GM18526 (cell line): ENCODE measurements around the gene SAMD4B.

Experiments
- POLR2A ChIP-seq: IDR thresholded peaks from 3 replicates; pipeline ENCODE4 v1.6.1; 2011; ENCODE audit not compliant: insufficient read length; ENCODE audit errors: extremely low read depth

The SAMD4B gene

GRCh38 chr19:39412867-39413271 lies 70.6 kb downstream of the SAMD4B start:
- no peak for TF ChIP-seq POLR2A

DNA sequence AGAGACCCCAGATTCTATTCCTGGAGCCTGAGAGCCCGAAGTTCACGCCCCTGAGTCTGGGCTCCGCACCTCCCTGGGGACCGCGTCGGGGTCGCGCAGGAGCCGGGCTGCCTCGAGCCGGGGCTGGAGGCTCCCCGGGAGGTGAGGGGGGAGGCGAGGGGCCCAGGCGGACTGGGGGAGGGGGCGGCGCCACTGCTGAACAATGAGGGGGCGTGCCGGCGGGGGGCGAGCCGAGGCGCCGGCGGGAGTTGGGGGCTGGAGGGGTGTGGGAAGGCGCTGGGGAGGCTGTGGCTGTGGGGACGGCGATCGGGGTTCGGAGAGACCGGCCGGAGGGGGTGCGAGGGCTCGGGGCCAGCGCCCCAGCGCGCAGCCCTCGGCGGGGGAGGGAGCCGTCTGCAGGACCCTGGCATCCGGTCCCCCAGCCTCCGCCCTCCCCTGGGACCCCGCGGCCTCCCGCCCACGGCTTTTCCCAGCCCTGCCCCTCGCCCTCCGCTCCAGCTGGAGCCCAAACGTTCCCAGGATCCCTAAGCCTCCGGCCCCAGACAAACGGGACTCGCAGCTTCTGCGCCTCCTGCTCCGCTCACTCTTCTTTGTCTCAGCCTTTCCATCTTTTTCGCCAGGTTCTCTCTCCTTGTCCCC lies 71.2 kb downstream of the SAMD4B start:
- peak; percentile 13 for TF ChIP-seq POLR2A

DNA sequence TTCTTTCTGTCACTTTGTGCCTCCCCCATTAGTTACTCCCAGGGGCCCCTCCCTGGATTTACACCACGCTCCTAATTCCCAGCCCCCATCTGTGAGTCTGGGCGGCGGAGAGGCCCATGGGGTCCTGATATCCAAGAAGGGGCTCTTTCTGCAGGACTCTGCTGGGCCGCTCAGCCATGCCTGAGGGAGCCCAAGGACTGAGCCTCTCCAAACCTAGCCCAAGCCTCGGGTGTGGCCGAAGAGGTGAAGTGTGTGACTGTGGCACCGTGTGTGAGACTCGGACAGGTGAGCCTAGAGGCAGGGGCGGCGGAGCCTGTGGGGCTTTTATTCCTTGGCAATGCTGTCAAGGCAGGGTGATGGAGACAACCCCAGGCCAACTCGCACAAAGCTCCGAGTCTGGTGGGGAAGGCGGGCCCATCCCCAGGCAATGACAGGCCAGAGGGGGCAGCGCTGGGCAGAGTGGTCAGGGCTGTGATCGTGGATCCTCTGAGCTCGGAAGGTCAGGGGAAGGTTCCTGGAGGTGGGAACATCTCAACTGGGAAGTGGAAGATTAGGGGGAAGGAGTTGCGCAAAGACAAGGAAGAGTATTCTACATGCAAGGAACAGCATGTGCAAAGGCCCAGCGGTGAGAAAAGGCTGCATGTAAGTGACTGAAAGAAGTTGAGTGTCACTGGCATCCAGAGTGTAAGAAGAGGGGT lies 71.8 kb downstream of the SAMD4B start:
- no peak for TF ChIP-seq POLR2A

DNA sequence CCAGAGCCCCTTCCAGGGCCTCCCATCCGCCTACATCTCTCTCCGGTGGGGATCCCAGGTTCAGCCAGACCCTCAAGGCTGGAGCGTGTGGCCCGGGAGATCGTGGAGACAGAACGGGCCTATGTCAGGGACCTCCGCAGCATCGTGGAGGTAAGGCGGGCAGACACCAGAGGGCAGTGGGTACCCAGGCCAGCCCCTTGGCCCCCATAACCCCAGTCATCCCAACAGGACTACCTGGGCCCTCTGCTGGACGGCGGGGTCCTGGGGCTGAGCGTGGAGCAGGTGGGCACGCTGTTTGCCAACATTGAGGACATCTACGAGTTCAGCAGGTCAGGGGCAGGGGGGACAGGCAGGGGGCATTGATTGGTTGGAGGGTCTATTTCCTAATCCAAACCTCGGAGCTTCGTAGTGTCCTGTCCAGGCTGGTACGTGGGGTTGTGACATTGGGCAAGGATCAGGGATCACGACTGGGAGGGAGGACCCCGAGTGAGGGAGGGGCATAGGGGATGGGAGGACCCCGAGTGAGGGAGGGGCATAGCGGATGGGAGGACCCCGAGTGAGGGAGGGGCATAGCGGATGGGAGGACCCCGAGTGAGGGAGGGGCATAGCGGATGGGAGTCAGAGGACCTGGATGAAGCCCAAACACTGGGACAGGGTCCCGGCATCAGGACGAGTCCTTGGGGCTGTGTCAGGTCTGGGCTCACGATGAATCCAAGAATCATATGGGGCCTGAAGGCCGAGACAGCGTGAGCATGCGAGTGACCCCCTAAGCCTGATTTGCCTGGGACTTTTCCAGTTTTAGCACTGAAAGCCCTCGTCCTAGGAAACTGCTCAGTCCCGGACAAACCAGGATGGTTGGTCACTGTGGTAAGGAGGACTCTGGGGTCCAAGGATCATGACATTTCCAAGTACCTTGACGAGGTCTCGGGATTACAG lies 73.2 kb downstream of the SAMD4B start:
- no peak for TF ChIP-seq POLR2A

DNA sequence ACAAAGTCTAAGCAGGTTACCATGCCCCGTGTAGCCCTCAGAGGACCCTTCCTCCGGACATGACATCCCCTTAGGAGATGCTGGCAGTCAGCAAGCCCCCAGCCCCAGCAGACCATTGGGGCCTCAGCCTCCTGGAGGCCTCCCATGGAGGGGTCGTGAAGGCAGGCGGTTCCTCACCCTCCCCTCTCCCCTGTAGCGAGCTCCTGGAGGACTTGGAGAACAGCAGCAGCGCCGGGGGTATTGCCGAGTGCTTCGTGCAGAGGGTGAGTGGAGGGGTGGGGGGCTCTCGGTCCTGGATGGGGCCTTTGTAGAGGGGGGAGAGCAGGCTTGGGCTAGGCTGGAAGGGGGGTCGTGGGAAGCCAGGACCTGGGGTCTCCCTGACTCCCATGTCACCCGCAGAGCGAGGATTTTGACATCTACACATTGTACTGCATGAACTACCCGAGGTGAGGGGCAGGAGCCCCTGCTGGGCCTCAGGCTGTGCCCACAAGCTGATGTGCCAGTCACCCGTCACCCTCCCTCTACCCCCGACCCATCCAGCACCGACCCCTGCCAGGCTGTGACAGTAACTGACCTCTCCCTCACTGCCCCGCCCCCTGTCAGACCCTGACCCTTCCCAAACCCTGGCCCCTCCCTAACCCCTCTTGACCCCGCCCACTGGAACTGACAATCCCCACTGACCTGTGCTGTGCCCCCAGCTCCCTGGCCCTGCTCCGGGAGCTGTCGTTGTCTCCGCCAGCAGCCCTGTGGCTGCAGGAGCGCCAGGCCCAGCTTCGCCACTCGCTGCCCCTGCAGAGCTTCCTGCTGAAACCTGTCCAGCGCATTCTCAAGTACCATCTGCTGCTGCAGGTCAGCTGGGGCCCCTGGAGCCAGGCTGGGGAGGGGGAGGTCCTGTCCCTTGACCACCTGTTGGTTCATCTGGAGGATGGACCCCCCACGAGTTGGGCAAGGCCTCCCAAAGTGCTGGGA lies 74.2 kb downstream of the SAMD4B start:
- no peak for TF ChIP-seq POLR2A

DNA sequence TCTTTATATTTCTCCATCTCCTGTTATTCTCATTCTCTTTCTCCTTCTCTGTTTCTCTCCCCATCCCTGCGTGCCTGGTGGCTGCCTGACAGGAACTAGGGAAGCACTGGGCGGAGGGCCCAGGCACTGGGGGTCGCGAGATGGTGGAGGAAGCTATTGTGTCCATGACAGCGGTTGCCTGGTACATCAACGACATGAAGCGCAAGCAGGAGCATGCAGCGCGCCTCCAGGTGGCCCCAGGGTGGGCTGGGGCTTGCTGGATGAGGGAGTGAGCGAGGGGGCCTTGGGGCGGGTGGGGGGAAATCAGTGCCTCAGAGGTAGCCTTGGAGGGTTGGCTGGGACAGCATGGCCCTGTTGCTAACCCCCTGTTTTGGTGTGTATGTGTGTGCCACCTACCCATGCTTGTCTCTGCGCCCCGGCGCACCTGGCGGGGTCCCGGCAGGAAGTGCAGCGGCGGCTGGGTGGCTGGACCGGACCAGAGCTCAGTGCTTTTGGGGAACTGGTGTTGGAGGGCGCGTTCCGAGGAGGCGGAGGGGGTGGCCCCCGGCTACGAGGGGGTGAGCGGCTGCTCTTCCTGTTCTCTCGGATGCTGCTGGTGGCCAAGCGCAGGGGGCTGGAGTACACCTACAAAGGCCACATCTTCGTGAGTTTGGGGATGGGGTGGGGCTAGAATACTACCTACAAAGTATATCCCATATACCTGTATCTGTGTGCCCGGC lies 75.4 kb downstream of the SAMD4B start:
- no peak for TF ChIP-seq POLR2A

GRCh38 chr19:39419003-39419402 lies 76.8 kb downstream of the SAMD4B start:
- no peak for TF ChIP-seq POLR2A

GRCh38 chr19:39420769-39421168 lies 78.5 kb downstream of the SAMD4B start:
- no peak for TF ChIP-seq POLR2A

GRCh38 chr19:39422020-39422419 lies 79.8 kb downstream of the SAMD4B start:
- no peak for TF ChIP-seq POLR2A

- no peak for TF ChIP-seq POLR2A
Observed at GRCh38 chr19:39423258-39424086, 81.3 kb downstream of the SAMD4B start.

DNA sequence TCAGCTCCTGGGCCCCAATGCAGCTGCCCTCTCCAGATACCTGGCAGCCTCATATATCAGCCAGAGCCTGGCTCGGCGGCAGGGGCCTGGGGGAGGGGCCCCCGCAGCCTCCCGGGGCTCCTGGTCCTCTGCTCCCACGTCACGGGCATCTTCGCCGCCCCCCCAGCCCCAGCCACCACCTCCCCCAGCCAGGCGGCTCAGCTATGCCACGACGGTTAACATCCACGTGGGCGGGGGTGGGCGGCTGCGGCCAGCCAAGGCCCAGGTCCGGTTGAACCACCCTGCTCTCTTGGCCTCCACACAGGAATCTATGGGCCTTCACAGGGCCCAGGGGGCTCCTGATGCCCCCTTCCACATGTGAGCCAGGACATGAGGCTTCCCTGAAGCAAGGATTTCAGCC lies 82.7 kb downstream of the SAMD4B start:
- TF ChIP-seq POLR2A: no peak

GRCh38 chr19:39425744-39426143 lies 83.5 kb downstream of the SAMD4B start:
- TF ChIP-seq POLR2A: no peak

DNA sequence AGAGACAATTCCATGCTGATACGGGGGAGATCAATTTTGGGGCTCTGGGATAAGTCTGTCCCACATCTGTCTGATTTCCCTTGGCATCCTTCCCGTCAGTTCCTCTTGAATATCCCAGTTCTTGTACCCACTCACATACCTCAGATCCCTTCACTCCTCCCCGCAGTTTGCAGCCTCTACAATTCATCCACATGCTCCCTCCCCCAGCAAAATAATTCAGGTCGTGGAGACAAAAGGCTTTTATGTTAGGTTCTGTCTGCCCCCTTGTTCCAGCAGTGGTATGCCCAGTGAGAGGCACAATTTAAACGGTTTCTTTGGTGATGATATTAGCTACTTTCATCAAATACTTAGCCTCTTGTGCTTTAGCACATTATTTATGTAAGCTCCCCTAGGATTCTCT lies 83.9 kb downstream of the SAMD4B start:
- TF ChIP-seq POLR2A: no peak
